DMS53 (cell line): Measurements from ENCODE around the gene UGT1A3.
A peak's percentile ranks its signal among the peaks of the same experiment; 100 is the strongest.

Experiments used
- DNase-seq: peaks from one replicate; lab custom pipeline; 2025; lab: John Stamatoyannopoulos, UW

The UGT1A3 gene

DNA sequence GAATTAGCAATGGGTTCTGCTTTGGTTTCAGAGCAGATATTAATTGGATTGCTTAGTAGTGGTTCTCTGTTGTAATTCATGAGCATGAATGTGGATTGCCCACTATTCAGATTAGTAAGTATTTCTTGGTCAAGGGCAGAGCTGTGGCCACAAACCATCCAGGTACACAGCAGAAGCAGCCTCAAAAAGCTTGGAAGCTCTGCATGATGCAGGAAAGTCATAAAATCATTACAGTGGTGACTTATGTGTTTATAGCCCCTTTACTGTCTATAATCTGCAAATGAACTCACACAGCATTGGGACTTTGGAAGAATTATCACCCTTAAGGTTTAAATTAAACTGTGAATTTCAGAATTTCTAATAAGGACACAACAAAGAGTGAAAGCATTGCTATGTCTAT, 29.3 kb downstream of the UGT1A3 start:
- no peak for DNase-seq

- no peak for DNase-seq
These were observed 30.0 kb downstream of the UGT1A3 start for GRCh38 chr2:233758849-233759248.

GRCh38 chr2:233760043-233760442, 31.2 kb downstream of the UGT1A3 start, which contains the start of gene UGT1A1:
UGT1A1 (plus strand) TSS chr2:233760270; CDS start chr2:233760288, 18 bp downstream.
- peak; percentile 29 for DNase-seq

DNA sequence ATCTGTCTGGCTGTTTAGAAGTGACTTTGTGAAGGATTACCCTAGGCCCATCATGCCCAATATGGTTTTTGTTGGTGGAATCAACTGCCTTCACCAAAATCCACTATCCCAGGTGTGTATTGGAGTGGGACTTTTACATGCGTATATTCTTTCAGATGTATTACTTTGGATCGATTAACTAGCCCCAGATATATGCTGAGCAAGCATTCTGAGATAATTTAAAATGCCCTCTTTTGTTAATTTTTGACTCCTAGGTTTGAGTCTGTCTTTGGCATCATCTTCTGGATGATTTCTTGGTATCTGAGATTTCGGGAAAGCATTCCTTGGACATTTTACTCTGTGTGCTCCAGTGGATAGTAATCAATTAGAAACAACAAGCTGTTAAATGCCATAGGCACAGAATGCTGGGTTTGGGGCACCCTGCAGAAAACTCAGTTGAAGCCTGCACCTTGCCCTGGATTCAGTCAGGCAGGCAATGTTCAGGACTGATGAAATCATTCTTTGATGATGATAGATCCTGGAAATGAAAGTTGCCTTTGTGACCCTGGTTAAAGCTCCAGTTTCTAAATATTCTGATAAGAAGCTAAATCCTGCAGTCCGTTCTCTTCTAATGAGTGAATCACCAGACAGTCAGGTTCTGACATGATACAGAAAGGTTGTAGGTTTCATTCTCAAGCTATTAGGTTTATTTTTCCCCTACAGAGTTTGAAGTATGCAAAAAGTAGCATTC, 32.4 kb downstream of the UGT1A3 start:
- DNase-seq = no peak

DNA sequence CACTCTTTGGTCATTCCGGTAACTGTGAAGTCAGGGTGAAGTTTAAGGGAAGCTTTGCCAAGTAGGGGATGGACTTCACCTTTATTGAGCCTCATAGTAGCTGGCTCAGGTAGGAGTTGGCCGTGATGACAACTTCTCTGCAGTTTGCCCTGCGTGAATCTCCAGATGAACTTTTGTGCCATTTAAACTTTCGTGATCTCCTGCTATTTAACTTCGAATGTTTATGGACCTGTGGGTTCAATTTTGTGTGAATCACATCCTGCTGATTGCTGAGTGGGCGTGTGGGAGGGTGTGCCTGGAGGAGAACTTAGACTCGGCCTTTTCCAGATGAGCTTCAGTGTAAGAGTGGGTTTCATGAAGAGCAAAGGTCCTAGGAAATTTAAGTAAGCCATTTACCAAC, 35.4 kb downstream of the UGT1A3 start:
- no peak for DNase-seq

DNA sequence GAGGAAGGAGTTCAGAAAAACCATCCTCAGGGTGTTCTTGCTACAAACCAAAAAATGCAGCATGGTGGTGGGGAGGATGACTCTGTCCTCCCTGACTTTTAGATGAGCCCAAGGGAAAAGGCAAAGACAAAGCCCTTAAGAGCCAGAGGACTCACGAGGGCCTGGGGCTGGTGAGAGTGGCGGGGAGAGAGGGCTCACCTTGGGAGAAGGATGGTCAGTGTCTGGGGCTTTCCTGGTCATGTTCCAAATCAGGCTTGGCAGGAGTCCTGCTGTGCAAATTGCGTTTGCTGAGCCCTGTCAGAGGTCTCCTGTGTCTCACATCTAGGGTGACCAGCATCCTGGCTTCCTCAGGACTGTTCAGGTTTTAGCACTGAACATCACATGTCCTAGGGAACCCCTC, 35.9 kb downstream of the UGT1A3 start:
- DNase-seq = no peak

GRCh38 chr2:233766416-233766815, 37.6 kb downstream of the UGT1A3 start:
- DNase-seq = no peak

DNA sequence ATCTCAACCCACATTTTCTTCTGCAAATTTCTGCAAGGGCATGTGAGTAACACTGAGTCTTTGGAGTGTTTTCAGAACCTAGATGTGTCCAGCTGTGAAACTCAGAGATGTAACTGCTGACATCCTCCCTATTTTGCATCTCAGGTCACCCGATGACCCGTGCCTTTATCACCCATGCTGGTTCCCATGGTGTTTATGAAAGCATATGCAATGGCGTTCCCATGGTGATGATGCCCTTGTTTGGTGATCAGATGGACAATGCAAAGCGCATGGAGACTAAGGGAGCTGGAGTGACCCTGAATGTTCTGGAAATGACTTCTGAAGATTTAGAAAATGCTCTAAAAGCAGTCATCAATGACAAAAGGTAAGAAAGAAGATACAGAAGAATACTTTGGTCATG, 39.2 kb downstream of the UGT1A3 start:
- DNase-seq = peak; percentile 24

DNA sequence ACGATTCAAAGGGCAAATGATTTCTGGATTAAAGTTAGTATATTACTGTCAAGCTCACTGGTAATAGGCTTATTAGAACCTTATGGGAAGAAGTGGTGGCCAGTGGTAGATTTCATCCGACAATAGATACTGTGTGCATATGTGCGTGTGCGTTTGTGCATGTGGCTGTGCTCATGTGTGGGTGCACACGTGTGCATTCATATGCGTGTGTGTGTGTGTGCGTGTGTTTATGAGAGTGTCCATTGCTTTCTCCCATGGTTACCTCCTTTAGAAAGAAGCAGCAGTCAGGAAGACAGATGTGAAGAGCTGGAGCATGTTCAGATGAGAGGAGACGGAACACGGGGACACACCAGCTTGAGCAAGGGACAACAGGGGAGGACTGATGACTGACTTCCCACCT, 40.4 kb downstream of the UGT1A3 start:
- no peak for DNase-seq

DNA sequence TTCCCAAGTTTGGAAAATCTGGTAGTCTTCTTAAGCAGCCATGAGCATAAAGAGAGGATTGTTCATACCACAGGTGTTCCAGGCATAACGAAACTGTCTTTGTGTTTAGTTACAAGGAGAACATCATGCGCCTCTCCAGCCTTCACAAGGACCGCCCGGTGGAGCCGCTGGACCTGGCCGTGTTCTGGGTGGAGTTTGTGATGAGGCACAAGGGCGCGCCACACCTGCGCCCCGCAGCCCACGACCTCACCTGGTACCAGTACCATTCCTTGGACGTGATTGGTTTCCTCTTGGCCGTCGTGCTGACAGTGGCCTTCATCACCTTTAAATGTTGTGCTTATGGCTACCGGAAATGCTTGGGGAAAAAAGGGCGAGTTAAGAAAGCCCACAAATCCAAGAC, 43.3 kb downstream of the UGT1A3 start:
- no peak for DNase-seq

- no peak for DNase-seq
These were observed 43.7 kb downstream of the UGT1A3 start for GRCh38 chr2:233772583-233772982.

DNA sequence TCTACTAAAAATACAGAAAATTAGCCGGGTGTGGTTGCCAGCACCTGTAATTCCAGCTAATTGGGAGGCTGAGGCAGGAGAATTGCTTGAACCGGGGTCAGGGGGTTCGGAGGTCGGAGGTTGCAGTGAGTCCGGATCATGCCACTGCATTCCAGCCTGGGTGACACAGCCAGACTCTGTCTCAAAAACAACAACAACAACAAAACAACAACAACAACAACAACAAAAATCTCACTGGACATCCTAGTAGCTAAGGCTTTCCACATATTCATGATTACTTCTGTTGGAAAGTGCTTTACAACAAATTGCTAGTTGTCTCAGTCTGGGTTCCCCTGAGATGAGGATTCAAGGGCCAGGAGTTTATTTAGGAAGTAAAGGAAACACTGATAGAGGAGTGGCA, 45.0 kb downstream of the UGT1A3 start:
- DNase-seq = no peak

DNA sequence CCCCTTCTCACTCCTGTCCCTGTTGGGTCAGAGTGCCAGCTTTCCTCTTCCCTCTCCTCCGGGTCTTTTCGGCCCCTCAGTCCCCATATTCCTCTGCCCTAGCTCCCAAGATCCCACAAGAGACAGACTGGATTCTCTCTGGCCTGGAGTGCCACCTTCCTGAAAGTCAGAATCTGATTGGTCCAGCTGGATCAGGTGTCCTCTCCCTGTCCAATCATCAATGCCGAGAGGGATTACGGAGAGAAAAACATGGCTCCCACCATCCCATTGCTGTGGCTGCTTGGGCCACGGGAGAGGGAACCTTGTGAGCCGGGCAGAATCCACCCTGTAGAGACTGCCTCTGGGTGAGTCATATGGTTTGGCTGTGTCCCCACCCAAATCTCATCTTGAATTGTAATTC, 46.6 kb downstream of the UGT1A3 start:
- DNase-seq = no peak

GRCh38 chr2:233778030-233778429, 49.2 kb downstream of the UGT1A3 start, which contains the start of gene MROH2A:
MROH2A (plus strand) TSS chr2:233778330; CDS start chr2:233779359, 1,029 bp downstream.
- DNase-seq = no peak

- DNase-seq = no peak
These were observed 50.9 kb downstream of the UGT1A3 start for GRCh38 chr2:233779722-233780121.

DNA sequence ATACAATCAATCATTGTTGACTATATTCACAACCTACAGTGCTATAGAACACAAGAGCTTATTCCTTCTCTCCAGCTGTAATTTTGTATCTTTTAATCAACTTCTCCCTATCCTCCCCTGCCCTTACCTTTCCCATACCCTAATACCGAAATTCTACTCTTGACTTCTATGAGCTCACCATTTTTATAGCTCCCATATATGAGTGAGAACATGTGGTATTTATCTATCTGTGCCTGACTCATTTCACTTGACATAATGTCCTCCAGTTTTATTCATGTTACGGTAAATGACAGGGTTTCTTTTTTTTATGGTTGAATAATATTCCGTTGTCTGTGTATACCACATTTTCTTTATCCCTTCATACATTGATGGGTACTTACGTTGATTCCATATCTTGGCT, 51.9 kb downstream of the UGT1A3 start:
- DNase-seq = no peak

DNA sequence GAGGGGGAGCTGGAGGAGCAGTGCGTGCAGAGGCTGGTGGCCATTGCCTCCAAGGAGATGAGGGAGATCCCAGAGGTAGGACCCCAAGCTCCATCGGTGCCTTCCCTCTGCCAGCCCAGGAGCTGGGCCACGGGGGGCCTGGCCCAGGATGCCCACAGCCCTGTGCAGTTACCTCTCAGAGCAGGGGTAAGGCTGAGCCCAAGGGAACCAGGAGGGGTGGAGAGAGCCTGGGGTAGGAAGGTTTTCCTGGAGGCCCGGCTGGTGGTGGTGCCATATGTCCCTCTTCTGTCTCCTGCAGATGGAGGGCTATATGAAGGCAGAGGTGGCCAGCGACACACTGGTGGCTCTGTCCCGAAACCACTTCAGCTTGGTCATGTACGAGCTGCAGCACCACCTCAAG, 60.7 kb downstream of the UGT1A3 start:
- no peak for DNase-seq

GRCh38 chr2:233791151-233791882, 62.5 kb downstream of the UGT1A3 start:
- no peak for DNase-seq

DNA sequence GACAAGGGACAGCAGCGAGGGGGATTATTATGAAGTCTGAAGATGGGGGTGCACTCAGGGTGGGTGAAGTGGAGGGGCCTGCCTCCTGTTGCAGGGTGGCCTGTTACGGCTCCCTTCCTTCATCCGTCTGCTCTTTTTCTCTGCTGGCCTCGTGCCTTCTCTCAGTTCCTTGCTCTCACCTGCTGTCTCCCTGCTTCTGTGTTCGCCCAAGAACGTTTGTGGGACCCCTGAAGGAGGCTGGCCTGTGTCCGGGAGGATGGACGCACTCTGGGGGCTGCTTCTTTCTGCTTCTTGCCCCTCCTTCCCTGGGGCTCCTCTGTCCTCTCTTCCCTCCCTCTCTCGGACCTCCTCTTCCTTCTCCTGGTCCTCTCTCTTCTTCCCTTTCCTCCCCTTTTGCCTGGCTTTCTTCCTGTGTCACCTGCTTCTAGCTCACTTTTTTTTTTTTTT, 63.1 kb downstream of the UGT1A3 start:
- peak; percentile 42 for DNase-seq

DNA sequence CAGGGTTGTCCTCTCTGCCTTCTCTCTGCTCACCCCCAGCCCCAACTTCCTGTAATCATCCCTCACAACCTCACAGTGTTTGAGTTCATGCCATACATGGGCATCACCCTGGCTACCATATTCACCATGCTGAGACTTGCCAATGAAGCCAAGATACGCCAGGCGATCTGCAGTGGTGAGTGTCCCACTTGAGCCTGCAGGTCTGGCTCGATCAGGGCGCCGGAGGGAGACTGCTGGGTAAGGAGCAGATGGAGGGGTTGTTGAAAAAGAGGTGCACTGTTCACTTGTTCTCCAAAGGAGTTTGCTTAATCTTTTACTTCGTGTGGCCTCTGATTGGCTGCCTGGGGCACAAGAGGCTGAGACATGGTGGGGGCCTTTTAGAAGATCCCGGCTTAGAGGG, 63.9 kb downstream of the UGT1A3 start:
- peak; percentile 23 for DNase-seq

GRCh38 chr2:233793465-233794127, 64.8 kb downstream of the UGT1A3 start:
- DNase-seq = peak; percentile 8

DNA sequence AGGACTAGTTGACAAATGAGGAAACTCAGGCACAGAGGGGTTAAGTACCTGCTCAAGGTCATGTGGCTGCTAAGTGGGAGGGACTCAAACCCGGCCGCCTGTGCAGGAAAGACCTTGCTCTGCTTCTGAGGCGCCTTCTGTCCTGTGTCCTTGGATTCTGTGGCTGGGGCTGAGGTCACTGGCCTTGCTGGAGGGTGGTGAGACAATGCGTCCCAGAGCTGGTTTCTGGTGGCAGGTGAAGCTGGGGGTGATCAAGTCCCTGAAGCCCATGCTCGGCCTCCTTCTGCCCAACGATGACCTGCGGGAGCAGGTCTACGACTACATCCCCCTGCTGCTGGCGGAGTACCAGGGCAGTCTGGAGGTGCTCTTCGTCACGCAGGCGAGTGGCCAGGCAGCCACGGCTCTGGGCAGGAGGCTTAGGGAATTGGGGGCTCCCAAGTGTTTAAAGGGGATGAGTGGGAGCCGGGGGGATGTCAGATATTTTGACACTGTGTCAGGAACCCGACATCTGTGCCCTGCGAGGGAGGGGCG, 65.4 kb downstream of the UGT1A3 start:
- no peak for DNase-seq
